Measurements from ENCODE around the gene PLSCR3.
A peak's percentile ranks its signal among the peaks of the same experiment; 100 is the strongest.
"Not testable (repeated sequence)": the region's sequence is repeated elsewhere in the genome, so short reads cannot be mapped to it uniquely, and the experiment has no call there.

Gene PLSCR3

DNA sequence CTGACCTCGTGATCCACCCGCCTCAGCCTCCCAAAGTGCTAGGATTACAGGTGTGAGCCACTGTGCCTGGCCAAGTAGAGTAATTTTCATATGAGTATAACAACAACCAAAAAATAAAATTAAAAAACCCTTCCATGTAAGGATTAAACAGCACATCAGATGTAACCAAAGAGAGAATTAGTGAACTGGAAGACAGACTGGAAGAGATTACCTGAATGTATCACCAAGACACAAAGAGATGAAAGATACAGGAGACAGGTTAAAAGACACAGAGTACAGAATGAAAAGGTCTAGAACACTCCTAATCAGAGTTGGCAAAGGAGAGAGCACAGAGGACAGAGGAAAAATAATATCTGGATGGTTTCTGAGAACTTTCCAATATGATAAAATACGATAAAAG, 15.2 kb downstream of the PLSCR3 start:
- no peak for DNase-seq

- DNase-seq, result no peak
These were observed 20.0 kb downstream of the PLSCR3 start for GRCh38 chr17:7374353-7374752.

GRCh38 chr17:7370853-7371252, 23.5 kb downstream of the PLSCR3 start:
- DNase-seq, result no peak

DNA sequence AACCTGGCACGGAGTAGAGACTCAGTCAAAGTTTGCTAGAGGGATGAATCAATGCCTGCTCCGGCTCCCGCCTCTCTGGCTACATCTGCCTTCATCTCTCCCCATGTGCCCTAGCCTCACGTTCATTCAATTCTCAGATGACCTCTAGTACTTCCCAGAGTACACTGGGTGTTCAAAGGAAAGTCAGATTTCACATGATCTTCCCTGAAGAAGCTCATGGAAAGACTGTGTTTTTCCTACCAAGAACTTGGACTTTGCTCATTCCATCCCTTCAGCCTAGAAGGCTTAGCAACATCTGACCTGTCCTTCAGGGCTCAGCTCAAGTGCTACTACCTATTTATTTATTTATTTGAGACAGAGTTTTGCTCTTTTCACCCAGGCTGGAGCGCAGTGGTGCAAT, 24.5 kb downstream of the PLSCR3 start:
- DNase-seq, result no peak

GRCh38 chr17:7368599-7368994, 25.7 kb downstream of the PLSCR3 start:
- not testable (repeated sequence) for DNase-seq

DNA sequence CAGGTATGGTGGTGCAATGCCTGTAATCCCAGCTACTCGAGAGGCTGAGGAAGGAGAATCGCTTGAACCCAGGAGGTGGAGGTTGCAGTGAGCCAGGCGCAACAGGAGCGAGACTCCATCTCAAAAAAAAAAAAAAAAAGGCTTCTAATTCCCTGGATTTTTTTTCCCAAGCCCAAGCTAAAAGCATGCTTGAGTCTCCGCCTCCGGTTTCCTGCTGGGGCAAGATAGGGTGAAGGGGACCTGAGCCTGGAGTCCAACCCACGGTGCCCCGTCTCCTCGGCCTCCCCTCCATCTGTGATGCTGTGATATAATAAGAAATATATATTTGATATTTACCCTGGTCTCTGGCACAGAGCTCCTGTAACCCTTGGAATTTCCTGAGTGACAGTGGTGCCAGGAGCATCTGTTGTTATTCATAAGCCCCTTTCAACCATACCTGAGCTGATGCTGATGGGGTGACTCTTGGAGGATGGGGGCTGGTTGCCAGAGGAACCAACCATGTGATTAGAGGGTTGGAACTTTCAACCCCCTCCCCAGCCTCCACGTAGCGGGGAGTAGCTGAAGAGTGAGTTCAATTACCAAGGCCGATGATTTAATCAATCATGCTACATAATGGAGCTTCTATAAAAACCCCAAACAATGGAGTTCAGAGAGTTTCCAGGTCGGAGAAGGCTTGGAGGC, 26.3 kb downstream of the PLSCR3 start:
- DNase-seq, result no peak

DNA sequence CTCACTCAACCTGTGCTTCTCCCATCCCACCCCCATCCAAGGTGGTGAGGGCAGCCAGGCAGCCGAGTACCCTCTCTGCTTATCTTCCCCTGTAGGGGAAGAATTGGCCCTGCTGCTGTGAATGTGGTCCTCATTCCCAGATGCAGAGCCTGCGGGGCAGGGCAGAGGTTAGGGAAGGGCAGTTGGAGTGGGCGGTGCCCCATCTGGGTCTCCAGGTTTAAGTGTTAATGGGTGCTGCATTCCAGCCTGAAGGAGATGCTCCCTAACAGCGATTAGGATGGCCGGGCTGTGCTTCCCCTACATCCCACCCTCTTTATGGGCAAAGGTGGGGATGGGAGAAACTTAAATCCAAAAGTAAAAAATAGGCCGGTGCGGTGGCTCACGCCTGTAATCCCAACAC, 27.2 kb downstream of the PLSCR3 start:
- no peak for DNase-seq

DNA sequence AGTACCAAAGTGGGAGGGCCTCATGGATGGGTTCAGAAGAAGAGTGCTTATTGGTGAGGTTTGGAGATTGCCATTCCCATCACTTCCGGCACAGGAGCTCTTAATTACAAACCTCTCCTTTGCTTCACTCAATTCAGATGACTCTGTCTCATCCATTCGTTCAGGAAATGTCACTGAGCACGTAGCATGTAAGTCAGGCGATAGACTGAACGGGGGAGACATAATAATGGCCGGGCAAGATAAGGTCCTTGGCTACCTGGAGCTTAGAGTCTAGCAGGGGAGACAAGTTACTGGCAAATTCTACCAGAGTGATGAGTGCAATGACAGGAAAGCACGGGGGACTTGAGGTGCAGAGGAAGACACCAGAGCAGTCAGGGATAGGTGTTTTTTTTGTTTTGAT, 28.4 kb downstream of the PLSCR3 start:
- not testable (repeated sequence) for DNase-seq

DNA sequence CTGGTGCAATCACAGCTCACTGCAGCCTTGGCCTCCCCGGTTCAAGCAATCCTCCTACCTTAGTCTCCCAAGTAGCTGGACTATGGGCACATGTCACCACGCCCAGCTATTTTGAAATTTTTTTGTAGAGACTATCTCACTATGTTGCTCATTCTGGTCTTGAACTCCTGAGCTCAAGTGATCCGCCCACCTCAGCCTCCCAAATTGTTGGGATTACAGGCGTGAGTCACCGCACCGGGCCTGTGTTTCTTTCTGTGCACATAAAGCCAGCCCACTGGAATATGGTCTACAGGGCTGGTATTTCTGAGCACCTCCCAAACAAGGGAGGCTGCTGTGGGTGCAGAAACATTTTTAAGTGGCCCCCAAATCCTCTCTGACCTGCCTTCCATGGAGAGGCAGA, 31.0 kb downstream of the PLSCR3 start:
- no peak for DNase-seq

DNA sequence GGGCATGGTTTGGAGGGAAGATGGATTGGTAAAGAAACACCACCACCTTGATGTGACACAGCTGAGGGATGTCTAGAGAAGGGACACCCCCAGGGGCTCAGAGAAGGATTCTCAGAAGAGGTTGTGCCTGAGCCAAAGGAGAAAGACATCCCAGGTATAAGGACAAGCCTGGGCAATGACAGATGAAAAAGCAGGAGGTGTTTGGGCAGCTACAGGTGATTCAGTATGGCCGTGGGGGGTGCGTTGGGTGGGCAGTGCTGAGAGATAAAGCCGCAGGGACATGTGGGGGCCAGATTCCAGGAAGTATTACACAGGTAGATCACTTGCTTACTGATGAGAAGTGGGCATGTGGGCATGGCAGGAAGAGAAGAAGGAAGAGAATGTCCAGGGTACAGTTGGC, 32.4 kb downstream of the PLSCR3 start:
- no peak for DNase-seq

DNA sequence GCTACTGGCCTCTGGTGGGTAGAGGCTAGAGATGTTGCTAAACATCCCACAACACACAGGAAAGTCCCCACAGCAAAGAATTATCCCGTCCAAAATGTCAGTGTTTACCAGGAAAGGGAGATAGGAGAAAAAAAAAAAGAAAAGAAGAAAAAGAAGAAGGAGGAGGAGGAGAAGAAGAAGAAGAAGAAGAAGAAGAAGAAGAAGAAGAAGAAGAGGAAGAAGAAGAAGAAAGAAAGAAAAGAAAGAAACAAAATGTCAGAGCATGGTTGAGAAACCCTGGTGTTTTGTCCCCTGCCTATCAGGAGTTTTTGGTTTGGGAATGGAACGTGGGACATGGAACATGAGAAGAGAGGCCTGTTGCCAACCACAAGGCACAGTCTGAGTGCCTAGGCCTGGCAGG, 36.9 kb downstream of the PLSCR3 start:
- DNase-seq, result no peak

GRCh38 chr17:7356756-7357155, 37.6 kb downstream of the PLSCR3 start:
- DNase-seq, result no peak

DNA sequence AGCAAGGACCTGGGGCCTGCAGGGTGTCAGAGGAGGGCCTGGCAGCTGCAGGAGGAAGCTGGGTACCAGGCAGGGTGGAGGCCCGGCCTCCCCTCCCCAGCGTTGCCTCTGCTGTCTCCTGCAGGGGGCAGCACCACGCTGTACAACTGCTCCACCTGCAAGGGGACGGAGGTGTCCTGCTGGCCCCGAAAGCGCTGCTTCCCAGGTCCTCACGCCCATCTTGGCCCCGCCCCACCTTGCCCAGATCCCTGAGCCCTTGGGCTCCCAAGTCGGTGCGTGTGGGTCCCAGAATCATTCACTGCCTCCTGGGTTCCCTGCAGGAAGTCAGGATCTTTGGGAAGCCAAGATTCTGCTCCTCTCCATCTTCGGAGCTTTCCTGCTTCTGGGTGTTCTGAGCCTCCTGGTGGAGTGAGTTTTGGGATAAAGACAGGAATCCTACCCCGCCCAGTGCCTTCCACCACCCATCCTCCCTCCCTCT, 38.2 kb downstream of the PLSCR3 start:
- DNase-seq, result peak; percentile 40

DNA sequence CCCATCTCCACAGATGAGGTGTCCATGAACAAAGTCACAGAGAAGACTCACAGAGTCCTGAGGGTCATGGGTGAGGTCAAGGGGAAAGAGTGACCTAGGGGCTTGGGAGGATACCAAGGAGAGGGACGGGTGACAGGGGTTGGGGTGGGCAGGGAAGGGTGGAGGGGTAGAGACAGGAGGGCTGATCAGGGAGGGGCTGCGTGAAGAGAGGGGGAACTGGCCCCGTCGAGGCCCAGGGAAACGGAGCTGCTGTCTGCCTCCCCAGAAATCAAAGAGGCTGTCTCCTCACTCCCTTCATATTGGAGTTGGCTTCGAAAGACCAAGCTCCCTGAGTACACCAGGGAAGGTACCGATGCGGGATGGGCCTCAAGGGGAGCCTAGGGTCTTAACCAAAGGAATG, 38.8 kb downstream of the PLSCR3 start:
- DNase-seq, result no peak

- no peak for DNase-seq
These were observed 39.3 kb downstream of the PLSCR3 start, which contains the start of gene TMEM95 for GRCh38 chr17:7355053-7355452. Gene TMEM95, plus strand, starts transcription at chr17:7355156. Its CDS starts 49 bp downstream, at chr17:7355205.

- no peak for DNase-seq
These were observed 40.0 kb downstream of the PLSCR3 start for GRCh38 chr17:7354262-7354843.

DNA sequence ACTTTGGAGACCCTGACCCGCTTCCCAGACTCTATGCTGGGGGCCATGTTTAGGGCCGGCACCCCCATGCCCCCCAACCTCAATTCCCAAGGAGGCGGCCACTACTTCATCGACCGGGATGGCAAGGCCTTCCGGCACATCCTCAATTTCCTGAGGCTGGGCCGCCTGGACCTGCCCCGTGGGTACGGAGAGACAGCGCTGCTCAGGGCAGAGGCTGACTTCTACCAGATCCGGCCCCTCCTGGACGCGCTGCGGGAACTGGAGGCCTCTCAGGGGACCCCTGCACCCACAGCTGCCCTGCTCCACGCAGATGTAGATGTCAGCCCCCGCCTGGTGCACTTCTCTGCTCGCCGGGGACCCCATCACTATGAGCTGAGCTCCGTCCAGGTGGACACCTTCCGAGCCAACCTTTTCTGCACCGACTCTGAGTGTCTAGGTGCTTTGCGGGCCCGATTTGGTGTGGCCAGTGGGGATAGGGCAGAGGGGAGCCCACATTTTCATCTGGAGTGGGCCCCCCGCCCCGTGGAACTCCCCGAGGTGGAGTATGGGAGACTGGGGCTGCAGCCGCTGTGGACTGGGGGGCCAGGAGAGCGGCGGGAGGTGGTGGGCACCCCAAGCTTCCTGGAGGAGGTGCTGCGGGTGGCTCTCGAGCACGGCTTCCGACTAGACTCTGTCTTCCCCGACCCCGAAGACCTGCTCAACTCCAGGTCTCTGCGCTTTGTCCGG, 41.3 kb downstream of the PLSCR3 start:
- DNase-seq, result no peak

DNA sequence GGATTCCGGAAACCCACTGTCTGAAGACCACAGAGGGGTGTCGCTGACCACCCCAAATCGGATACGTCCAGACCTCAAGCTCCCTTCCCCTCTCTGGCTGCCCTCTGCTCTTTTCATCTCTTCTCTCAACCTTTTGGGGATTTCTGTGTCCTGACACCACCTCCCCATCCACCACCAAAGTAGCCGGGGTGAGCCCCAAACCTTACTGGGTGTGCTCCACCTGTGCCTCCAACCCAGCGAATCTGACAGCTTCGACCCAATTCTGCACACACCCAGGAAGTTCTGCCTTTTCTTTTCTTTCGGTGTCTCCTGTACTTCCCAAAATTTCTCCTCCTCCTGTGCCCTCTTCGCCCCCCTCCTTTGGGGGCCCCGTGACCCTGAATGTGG, 41.8 kb downstream of the PLSCR3 start:
- no peak for DNase-seq

DNA sequence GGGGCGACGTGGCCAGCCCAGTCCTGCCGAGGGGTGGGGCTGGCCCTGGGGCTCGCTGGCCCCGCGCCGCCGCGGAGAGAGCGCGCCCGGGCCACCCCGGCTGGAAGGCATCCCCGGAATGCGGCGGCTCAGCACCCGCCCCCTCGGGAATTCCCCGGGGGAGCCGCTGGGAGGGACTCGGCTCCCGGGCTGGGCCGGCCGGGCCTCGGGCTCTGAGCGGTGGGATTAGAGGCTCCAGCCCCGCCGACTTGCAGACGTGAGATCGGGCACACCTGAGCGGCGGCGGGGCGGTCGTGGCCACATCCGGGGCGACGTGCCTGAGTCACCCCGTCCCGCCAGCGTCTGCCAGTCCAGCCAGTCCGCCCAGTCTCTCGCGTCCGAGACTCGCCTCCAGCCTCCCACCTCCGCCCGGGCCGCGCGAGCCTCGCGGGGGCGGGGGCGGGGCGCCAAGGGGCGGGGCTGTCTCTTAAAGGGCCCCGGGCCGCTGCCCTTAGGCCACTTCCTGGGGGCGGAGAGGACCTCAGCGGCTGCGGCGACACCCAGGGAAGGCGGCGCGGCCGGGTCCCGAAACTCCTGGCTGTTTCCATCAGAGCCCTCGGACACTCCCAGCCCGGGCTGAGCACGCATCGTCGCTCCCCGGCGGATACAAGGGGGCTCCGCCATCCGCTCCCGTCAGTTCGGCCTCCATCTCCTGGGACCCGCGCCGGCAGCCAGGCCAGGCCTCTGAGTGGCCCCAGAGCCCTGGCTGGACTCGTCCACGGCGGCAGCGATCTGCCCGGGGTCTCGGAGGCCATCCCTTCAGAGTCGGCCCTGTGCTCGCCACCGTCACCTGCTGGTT, 42.4 kb downstream of the PLSCR3 start, which contains the start of gene KCTD11:
TSS of gene KCTD11 (plus strand) at position 498 of the 838 bp plus-strand sequence.
- peak; percentile 5 for DNase-seq

DNA sequence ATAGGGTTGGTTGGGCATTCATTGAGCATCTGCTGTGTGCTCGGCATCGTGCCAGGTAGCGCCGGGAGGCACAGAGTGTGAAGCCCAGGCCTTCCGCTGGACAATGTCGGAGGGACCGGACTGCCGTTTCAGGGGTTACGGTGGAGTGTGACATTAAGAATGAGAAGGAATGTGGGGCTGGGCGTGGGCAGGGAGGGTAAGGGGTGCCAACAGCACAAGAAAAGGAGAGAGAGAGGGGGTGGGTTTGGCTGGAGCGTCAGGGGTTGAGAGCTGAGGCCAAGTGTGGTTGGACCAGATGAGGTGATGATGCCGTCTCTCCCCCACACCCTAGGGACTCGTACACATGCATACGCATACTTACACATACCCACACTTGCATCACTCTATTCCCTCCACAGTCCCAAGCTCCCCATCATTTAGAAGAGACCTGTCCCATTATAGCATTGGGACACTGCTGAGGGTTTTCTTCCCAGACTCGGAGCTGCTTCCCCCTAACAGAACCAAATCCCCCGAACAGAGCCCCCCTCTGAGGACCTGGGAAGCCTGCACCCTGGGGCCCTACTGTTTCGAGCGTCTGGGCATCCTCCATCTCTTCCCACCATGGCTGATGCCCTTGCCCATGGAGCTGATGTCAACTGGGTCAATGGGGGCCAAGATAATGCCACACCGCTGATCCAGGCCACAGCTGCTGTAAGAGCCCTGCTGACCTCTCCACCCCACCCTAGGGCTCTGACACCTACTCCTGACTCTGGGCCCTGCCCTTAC, 45.7 kb downstream of the PLSCR3 start:
- DNase-seq, result no peak

GRCh38 chr17:7347630-7348477, 46.5 kb downstream of the PLSCR3 start:
- DNase-seq, result no peak

All from NCI-H1092 treated with DMSO at 0.1 percent for 48 hours (cell line).